HepG2 (cell line): ENCODE data around the gene DEFB125. TPM values are rescaled to one million over a fixed set of nuclear protein-coding genes. Genes with fewer than 3 reads are reported as not detected.

Experiments used
- ADNP ChIP-seq: sonication (generic); formaldehyde crosslinking; IDR thresholded peaks from 2 replicates; pipeline ENCODE4 v1.4.0; 2020; ENCODE audit warnings: missing genetic modification reagents
- CBX1 ChIP-seq: IDR thresholded peaks from one replicate; pipeline ENCODE4 v1.6.1; 2016; ENCODE audit warnings: antibody characterized with exemption, low read depth
- HDAC6 ChIP-seq: fragments of 200-600 bp; sonication (generic); IDR thresholded peaks from 2 replicates; pipeline ENCODE4 v1.7.0; 2017; ENCODE audit warnings: mild to moderate bottlenecking, antibody characterized with exemption, low read length, low read depth
- HNF4A ChIP-seq: sonication (generic); formaldehyde crosslinking; IDR thresholded peaks from 2 replicates; pipeline ENCODE4 v1.4.0; 2020; ENCODE audit warnings: missing genetic modification reagents
- NBN ChIP-seq: fragments of 450-650 bp; conservative IDR thresholded peaks from 2 replicates; pipeline ENCODE4 v1.6.1; 2017
- TBL1XR1 ChIP-seq: fragments of 150-350 bp; IDR thresholded peaks from 2 replicates; pipeline ENCODE4 v1.6.1; 2014; ENCODE audit warnings: borderline replicate concordance, low read length; ENCODE audit not compliant: partially characterized antibody
- ZNF597 ChIP-seq: sonication (generic); formaldehyde crosslinking; IDR thresholded peaks from 2 replicates; pipeline ENCODE4 v1.5.0; 2020; ENCODE audit warnings: missing genetic modification reagents
- ZNF646 ChIP-seq: sonication (generic); formaldehyde crosslinking; IDR thresholded peaks from 2 replicates; pipeline ENCODE4 v1.9.0; 2021; ENCODE audit warnings: mild to moderate bottlenecking, missing genetic modification reagents
- polyA plus RNA-seq, 8 experiments: library from polyadenylated mRNA; depleted of rRNA in 3 of 8; stranded (reverse) in 7 of 8; unstranded in 1 of 8; fragments of >200 nt; fragmentation: Illumina TruSeq in 4 of 8; extraction: Trizol in 4 of 8; gene quantifications; 2 replicates each; pipeline versions ENCODE4 v1.2.1 to v1.2.3, GENCODE V29; 2011 to 2016; ENCODE audit warnings: low read depth in 4 of 8, missing spikeins in 1 of 8, mixed read lengths in 1 of 8; ENCODE audit not compliant: insufficient read depth in 1 of 8
- total RNA-seq, 5 experiments: library from RNA; depleted of rRNA; stranded (reverse); fragments of >200 nt; fragmentation: Illumina TruSeq; extraction: Trizol; gene quantifications; 2 replicates each; pipeline ENCODE4 v1.2.3, GENCODE V29; 2016; ENCODE audit warnings: low read depth in 1 of 5

DEFB125 gene
- total and polyA plus RNA-seq, 2 of the 13 experiments (the other 11 are each of a cell fraction or from before 2014, with no cell fraction given), result not detected

GRCh38 chr20:142290-142689 lies 54.8 kb downstream of the DEFB125 start, which contains the start of gene DEFB126 (continued):
- TF ChIP-seq ZNF597 (no peak), HDAC6 (no peak), NBN (no peak), ADNP (CRISPR knock-in tag) (no peak), CBX1 (no peak), ZNF646 (no peak), TBL1XR1 (no peak), HNF4A (CRISPR knock-in tag) (no peak)
